NCI-H146 treated with DMSO at 0.1 percent for 48 hours (cell line): ENCODE measurements around the gene USP6.
"Not testable (repeated sequence)": the region's sequence is repeated elsewhere in the genome, so short reads cannot be mapped to it uniquely, and the experiment has no call there.

Source experiments
- DNase-seq: peaks from one replicate; lab custom pipeline; 2025; ENCODE audit not compliant: unreplicated experiment; lab: John Stamatoyannopoulos, UW

USP6 gene

GRCh38 chr17:5134571-5134970 lies 18.7 kb downstream of the USP6 start:
- DNase-seq, result not testable (repeated sequence)

GRCh38 chr17:5135131-5135712 lies 19.4 kb downstream of the USP6 start:
- not testable (repeated sequence) for DNase-seq

- no peak for DNase-seq
These were observed 20.1 kb downstream of the USP6 start for GRCh38 chr17:5135726-5136579.

- DNase-seq, result not testable (repeated sequence)
These were observed 21.0 kb downstream of the USP6 start for GRCh38 chr17:5136580-5137412.

GRCh38 chr17:5137511-5138197 lies 21.8 kb downstream of the USP6 start:
- DNase-seq, result not testable (repeated sequence)

GRCh38 chr17:5138198-5138544 lies 22.3 kb downstream of the USP6 start:
- not testable (repeated sequence) for DNase-seq

- DNase-seq, result no peak
These were observed 23.0 kb downstream of the USP6 start for GRCh38 chr17:5138616-5139457.

- no peak for DNase-seq
These were observed 23.6 kb downstream of the USP6 start for GRCh38 chr17:5139458-5139732.

- not testable (repeated sequence) for DNase-seq
These were observed 27.0 kb downstream of the USP6 start for GRCh38 chr17:5142877-5143276.

- DNase-seq, result not testable (repeated sequence)
These were observed 30.3 kb downstream of the USP6 start for GRCh38 chr17:5146122-5146521.

- not testable (repeated sequence) for DNase-seq
These were observed 44.9 kb downstream of the USP6 start for GRCh38 chr17:5160702-5161101.

- not testable (repeated sequence) for DNase-seq
These were observed 46.0 kb downstream of the USP6 start for GRCh38 chr17:5161793-5162192.

- no peak for DNase-seq
These were observed 48.6 kb downstream of the USP6 start for GRCh38 chr17:5164436-5164835.

GRCh38 chr17:5165791-5166564 lies 50.1 kb downstream of the USP6 start:
- DNase-seq, result not testable (repeated sequence)

- DNase-seq, result not testable (repeated sequence)
These were observed 59.2 kb downstream of the USP6 start for GRCh38 chr17:5175027-5175426.

- no peak for DNase-seq
These were observed 63.2 kb downstream of the USP6 start for GRCh38 chr17:5179003-5179402.

- no peak for DNase-seq
These were observed 65.9 kb downstream of the USP6 start for GRCh38 chr17:5181509-5182305.

- DNase-seq, result no peak
These were observed 67.0 kb downstream of the USP6 start for GRCh38 chr17:5182597-5183409.
